ENCODE measurements around the gene PAX3.

The PAX3 gene
- 0 reads per million in 3 donors for total RNA-seq

- Histone ChIP-seq H3K4me3 (ENCODE audit: insufficient read depth, low read depth, low read length, poor library complexity, severe bottlenecking) (no peak within 1 kb of the TSS), H3K36me3 (ENCODE audit: control insufficient read depth, insufficient read depth, low read length) (no peaks in the 10 kb centered on the region), H3K4me1 (ENCODE audit: control insufficient read depth, insufficient read depth, low read length, poor library complexity, severe bottlenecking) (peaks cover 17% of the 10 kb centered on the region), H3K27ac (ENCODE audit: insufficient read depth, low read length, poor library complexity, severe bottlenecking) (no peak within 1 kb of the TSS), H3K27me3 (replicated peaks; ENCODE audit: control insufficient read depth, insufficient read depth, low read length, poor library complexity, severe bottlenecking) (peaks cover 89% of the 10 kb centered on the region), H3K9me3 (ENCODE audit: control insufficient read depth, low read length) (no peaks in the 10 kb centered on the region)
- DNase-seq, result no peak
These were observed at the start of gene PAX3 for GRCh38 chr2:222298311-222299150. TSS of gene PAX3 (minus strand) at chr2:222298998. CDS start at chr2:222298615, 383 bp downstream.

GRCh38 chr2:222341331-222341730, 42.5 kb upstream of the PAX3 start:
- Histone ChIP-seq H3K36me3 (ENCODE audit: control insufficient read depth, insufficient read depth, low read length) (no peaks in the 10 kb centered on the region), H3K4me3 (ENCODE audit: insufficient read depth, low read depth, low read length, poor library complexity, severe bottlenecking) (no peak overlapping the region), H3K9me3 (ENCODE audit: control insufficient read depth, low read length) (no peaks in the 10 kb centered on the region), H3K27me3 (replicated peaks; ENCODE audit: control insufficient read depth, insufficient read depth, low read length, poor library complexity, severe bottlenecking) (no peaks in the 10 kb centered on the region), H3K4me1 (ENCODE audit: control insufficient read depth, insufficient read depth, low read length, poor library complexity, severe bottlenecking) (no peaks in the 10 kb centered on the region), H3K27ac (ENCODE audit: insufficient read depth, low read length, poor library complexity, severe bottlenecking) (no peak overlapping the region)
- no peak for DNase-seq

GRCh38 chr2:222338374-222338773, 39.6 kb upstream of the PAX3 start:
- Histone ChIP-seq H3K27ac (ENCODE audit: insufficient read depth, low read length, poor library complexity, severe bottlenecking) (no peak overlapping the region), H3K36me3 (ENCODE audit: control insufficient read depth, insufficient read depth, low read length) (no peaks in the 10 kb centered on the region), H3K27me3 (replicated peaks; ENCODE audit: control insufficient read depth, insufficient read depth, low read length, poor library complexity, severe bottlenecking) (no peaks in the 10 kb centered on the region), H3K4me3 (ENCODE audit: insufficient read depth, low read depth, low read length, poor library complexity, severe bottlenecking) (no peak overlapping the region), H3K9me3 (ENCODE audit: control insufficient read depth, low read length) (no peaks in the 10 kb centered on the region), H3K4me1 (ENCODE audit: control insufficient read depth, insufficient read depth, low read length, poor library complexity, severe bottlenecking) (no peaks in the 10 kb centered on the region)
- no peak for DNase-seq

- Histone ChIP-seq H3K4me1 (ENCODE audit: control insufficient read depth, insufficient read depth, low read length, poor library complexity, severe bottlenecking) (no peaks in the 10 kb centered on the region), H3K9me3 (ENCODE audit: control insufficient read depth, low read length) (no peaks in the 10 kb centered on the region), H3K27ac (ENCODE audit: insufficient read depth, low read length, poor library complexity, severe bottlenecking) (no peak overlapping the region), H3K36me3 (ENCODE audit: control insufficient read depth, insufficient read depth, low read length) (no peaks in the 10 kb centered on the region), H3K4me3 (ENCODE audit: insufficient read depth, low read depth, low read length, poor library complexity, severe bottlenecking) (no peak overlapping the region), H3K27me3 (replicated peaks; ENCODE audit: control insufficient read depth, insufficient read depth, low read length, poor library complexity, severe bottlenecking) (no peaks in the 10 kb centered on the region)
- DNase-seq, result no peak
These were observed 38.1 kb upstream of the PAX3 start for GRCh38 chr2:222336931-222337330.

- no peaks in the 10 kb centered on the region for H3K36me3 ChIP-seq (ENCODE audit: control insufficient read depth, insufficient read depth, low read length)
These were observed 37.6 kb upstream of the PAX3 start for GRCh38 chr2:222336442-222336841.

GRCh38 chr2:222334914-222335313, 36.1 kb upstream of the PAX3 start:
- Histone ChIP-seq H3K4me3 (ENCODE audit: insufficient read depth, low read depth, low read length, poor library complexity, severe bottlenecking) (no peak overlapping the region), H3K27me3 (replicated peaks; ENCODE audit: control insufficient read depth, insufficient read depth, low read length, poor library complexity, severe bottlenecking) (no peaks in the 10 kb centered on the region), H3K4me1 (ENCODE audit: control insufficient read depth, insufficient read depth, low read length, poor library complexity, severe bottlenecking) (no peaks in the 10 kb centered on the region), H3K9me3 (ENCODE audit: control insufficient read depth, low read length) (no peaks in the 10 kb centered on the region), H3K36me3 (ENCODE audit: control insufficient read depth, insufficient read depth, low read length) (no peaks in the 10 kb centered on the region), H3K27ac (ENCODE audit: insufficient read depth, low read length, poor library complexity, severe bottlenecking) (no peak overlapping the region)
- DNase-seq, result no peak

More at GRCh38 chr2:222336442-222336841, 37.6 kb upstream of the PAX3 start:
- Histone ChIP-seq H3K9me3 (ENCODE audit: control insufficient read depth, low read length) (no peaks in the 10 kb centered on the region), H3K4me1 (ENCODE audit: control insufficient read depth, insufficient read depth, low read length, poor library complexity, severe bottlenecking) (no peaks in the 10 kb centered on the region), H3K27ac (ENCODE audit: insufficient read depth, low read length, poor library complexity, severe bottlenecking) (no peak overlapping the region), H3K27me3 (replicated peaks; ENCODE audit: control insufficient read depth, insufficient read depth, low read length, poor library complexity, severe bottlenecking) (no peaks in the 10 kb centered on the region), H3K4me3 (ENCODE audit: insufficient read depth, low read depth, low read length, poor library complexity, severe bottlenecking) (no peak overlapping the region)
- no peak for DNase-seq

GRCh38 chr2:222333397-222333796, 34.6 kb upstream of the PAX3 start:
- no peak overlapping the region for H3K27ac ChIP-seq (ENCODE audit: insufficient read depth, low read length, poor library complexity, severe bottlenecking)
- no peaks in the 10 kb centered on the region for H3K4me1 ChIP-seq (ENCODE audit: control insufficient read depth, insufficient read depth, low read length, poor library complexity, severe bottlenecking)
- no peaks in the 10 kb centered on the region for H3K36me3 ChIP-seq (ENCODE audit: control insufficient read depth, insufficient read depth, low read length)
- no peak for DNase-seq
- H3K27me3 ChIP-seq (replicated peaks; ENCODE audit: control insufficient read depth, insufficient read depth, low read length, poor library complexity, severe bottlenecking), result no peaks in the 10 kb centered on the region
- no peaks in the 10 kb centered on the region for H3K9me3 ChIP-seq (ENCODE audit: control insufficient read depth, low read length)
- H3K4me3 ChIP-seq (ENCODE audit: insufficient read depth, low read depth, low read length, poor library complexity, severe bottlenecking), result no peak overlapping the region

- H3K9me3 ChIP-seq (ENCODE audit: control insufficient read depth, low read length), result no peaks in the 10 kb centered on the region
- no peak overlapping the region for H3K4me3 ChIP-seq (ENCODE audit: insufficient read depth, low read depth, low read length, poor library complexity, severe bottlenecking)
- no peaks in the 10 kb centered on the region for H3K4me1 ChIP-seq (ENCODE audit: control insufficient read depth, insufficient read depth, low read length, poor library complexity, severe bottlenecking)
- H3K27me3 ChIP-seq (replicated peaks; ENCODE audit: control insufficient read depth, insufficient read depth, low read length, poor library complexity, severe bottlenecking), result no peaks in the 10 kb centered on the region
- H3K27ac ChIP-seq (ENCODE audit: insufficient read depth, low read length, poor library complexity, severe bottlenecking), result no peak overlapping the region
- H3K36me3 ChIP-seq (ENCODE audit: control insufficient read depth, insufficient read depth, low read length), result no peaks in the 10 kb centered on the region
- no peak for DNase-seq
These were observed 33.3 kb upstream of the PAX3 start for GRCh38 chr2:222332116-222332515.

- Histone ChIP-seq H3K36me3 (ENCODE audit: control insufficient read depth, insufficient read depth, low read length) (no peaks in the 10 kb centered on the region), H3K27me3 (replicated peaks; ENCODE audit: control insufficient read depth, insufficient read depth, low read length, poor library complexity, severe bottlenecking) (no peaks in the 10 kb centered on the region), H3K9me3 (ENCODE audit: control insufficient read depth, low read length) (no peaks in the 10 kb centered on the region), H3K4me1 (ENCODE audit: control insufficient read depth, insufficient read depth, low read length, poor library complexity, severe bottlenecking) (no peaks in the 10 kb centered on the region), H3K4me3 (ENCODE audit: insufficient read depth, low read depth, low read length, poor library complexity, severe bottlenecking) (no peak overlapping the region), H3K27ac (ENCODE audit: insufficient read depth, low read length, poor library complexity, severe bottlenecking) (no peak overlapping the region)
- DNase-seq, result no peak
These were observed 32.1 kb upstream of the PAX3 start for GRCh38 chr2:222330910-222331309.

- H3K27me3 ChIP-seq (replicated peaks; ENCODE audit: control insufficient read depth, insufficient read depth, low read length, poor library complexity, severe bottlenecking), result peaks cover 5% of the 10 kb centered on the region
- DNase-seq, result no peak
These were observed 23.4 kb upstream of the PAX3 start for GRCh38 chr2:222322236-222322635.

More at GRCh38 chr2:222322236-222322635, 23.4 kb upstream of the PAX3 start:
- no peaks in the 10 kb centered on the region for H3K36me3 ChIP-seq (ENCODE audit: control insufficient read depth, insufficient read depth, low read length)
- H3K9me3 ChIP-seq (ENCODE audit: control insufficient read depth, low read length), result no peaks in the 10 kb centered on the region
- H3K27ac ChIP-seq (ENCODE audit: insufficient read depth, low read length, poor library complexity, severe bottlenecking), result no peak overlapping the region
- H3K4me3 ChIP-seq (ENCODE audit: insufficient read depth, low read depth, low read length, poor library complexity, severe bottlenecking), result no peak overlapping the region
- H3K4me1 ChIP-seq (ENCODE audit: control insufficient read depth, insufficient read depth, low read length, poor library complexity, severe bottlenecking), result peaks cover 8% of the 10 kb centered on the region
